GM12872 (cell line): ENCODE data around the gene CACNA1D.

Experiments used
- CTCF ChIP-seq: IDR thresholded peaks from 3 replicates; pipeline ENCODE4 v1.5.1; 2011; ENCODE audit warnings: low read depth, mild to moderate bottlenecking, low read length, moderate library complexity; ENCODE audit not compliant: insufficient read depth

The CACNA1D gene

DNA sequence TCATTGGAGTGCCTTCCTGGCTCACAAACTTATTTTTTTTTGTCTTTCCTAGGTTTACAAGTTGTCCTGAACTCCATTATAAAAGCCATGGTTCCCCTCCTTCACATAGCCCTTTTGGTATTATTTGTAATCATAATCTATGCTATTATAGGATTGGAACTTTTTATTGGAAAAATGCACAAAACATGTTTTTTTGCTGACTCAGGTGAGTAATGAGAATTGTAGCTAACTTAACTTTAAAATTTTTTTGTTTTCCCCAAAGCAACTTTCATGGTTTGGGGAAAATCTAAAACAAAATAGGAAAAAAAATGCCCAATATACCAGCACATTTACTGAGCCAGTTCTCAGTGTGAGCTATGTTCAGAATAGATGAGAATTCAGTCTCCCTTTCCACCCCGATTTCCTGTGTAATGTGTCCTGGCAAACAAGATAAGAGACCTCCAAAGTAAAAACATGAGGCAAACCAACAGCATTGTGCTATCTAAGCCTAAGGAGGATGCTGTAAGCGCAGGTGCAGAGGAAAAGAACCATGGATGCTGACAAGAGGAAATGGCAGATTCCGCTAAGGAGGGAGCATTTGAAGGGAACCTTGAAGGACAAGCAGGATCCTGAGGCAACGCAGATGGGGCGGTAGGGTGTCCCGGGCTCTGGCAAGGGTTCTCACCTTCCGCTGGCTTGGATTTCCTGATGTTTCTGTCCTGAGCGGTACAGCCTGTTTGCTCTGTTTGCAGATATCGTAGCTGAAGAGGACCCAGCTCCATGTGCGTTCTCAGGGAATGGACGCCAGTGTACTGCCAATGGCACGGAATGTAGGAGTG lies 171.4 kb downstream of the CACNA1D start:
- no peak for TF ChIP-seq CTCF

- TF ChIP-seq CTCF = peak; percentile 56
These were observed 174.5 kb downstream of the CACNA1D start for GRCh38 chr3:53668872-53669271.

- TF ChIP-seq CTCF = no peak
These were observed 176.3 kb downstream of the CACNA1D start for GRCh38 chr3:53670721-53671120.

DNA sequence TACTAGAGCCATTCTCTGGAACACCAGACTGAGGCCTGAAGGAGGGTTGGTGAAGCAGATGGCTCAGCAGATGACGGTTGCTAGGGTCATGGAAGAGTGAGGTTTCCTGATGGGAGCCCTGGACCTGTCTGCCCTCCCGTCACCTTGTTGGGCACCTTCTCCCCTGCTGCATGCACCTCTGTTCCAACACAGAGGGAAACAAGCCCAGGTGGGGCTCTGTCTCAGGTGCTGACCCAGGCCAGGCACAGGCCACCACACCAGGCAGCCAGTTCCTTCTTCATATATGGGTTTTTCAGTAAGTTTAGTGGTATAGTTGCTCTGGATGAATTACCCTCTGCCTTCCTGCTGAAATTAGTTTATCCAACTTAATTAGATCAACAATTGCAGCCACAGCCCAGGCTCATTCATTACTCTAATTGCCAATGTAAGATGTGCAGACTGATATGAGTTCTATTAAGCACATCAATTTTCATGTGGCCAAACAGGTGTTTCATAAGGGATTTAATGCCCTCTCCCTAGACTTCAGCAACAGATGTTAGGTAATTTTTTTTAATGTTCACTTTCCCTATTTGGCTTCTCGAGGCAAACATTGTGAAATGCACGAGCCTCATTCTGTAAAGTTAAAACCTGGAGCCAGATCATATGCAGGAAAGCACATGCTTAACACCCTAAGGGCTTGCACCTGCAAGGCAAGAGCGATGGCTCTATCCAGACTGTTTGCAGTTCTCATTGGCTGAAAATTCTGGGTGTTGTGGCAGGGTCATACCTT lies 177.0 kb downstream of the CACNA1D start:
- no peak for TF ChIP-seq CTCF

DNA sequence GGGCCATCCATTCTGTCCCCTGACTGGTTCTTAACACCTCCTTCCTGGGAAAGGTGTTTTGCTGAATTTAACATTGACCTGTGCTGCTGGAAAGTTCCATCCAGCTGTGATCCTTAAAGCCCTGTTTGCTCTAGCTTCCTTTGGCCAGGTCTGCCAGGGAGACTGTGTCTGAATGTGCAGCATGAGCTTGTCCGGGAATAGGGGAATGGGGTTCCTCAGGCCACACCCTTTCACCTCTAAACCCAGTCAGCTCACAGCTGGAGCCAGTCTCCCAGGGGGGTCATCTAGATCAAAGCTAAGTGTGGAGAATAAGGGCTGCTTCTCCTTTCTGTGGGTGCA lies 177.5 kb downstream of the CACNA1D start:
- no peak for TF ChIP-seq CTCF

- no peak for TF ChIP-seq CTCF
These were observed 178.6 kb downstream of the CACNA1D start for GRCh38 chr3:53672981-53673380.

DNA sequence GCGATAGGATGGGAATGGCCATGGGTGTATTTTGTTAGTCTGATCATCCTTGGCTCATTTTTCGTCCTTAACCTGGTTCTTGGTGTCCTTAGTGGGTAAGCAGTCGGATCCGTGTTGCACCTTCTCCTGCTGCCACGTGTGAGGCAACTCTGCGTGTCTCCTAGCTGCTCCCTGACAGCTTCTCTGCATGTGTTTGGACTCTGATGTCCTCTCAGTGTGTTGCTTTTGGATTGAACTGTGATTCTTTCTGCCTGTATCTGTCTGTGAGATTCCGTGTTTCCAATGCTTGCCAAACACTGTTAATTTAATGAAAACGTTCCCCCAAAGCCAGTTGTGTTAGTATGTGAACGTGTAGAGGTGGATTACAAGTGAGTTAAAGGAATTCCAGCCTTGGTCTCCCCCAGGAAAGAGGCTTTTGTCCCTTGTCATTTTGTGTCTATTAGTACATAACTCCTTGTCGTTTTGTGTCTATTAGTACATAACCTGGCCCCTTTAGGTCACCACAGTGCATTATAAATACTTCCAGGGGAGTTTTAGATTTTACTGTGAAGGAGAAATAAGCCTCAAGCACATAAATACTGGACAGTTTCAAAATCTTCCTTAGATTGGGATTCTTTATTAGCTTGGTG lies 179.4 kb downstream of the CACNA1D start:
- TF ChIP-seq CTCF = no peak
